Panc1 (cell line): ENCODE data around the gene HIF1A. TPM values are rescaled to one million over a fixed set of nuclear protein-coding genes. Genes with fewer than 3 reads are reported as not detected.

Experiments used
- ATAC-seq: fragments of 200-7000 bp; cut with Tn5 transposase; 2 replicates; pipeline ENCODE4 v1.9.1; 2020; ENCODE audit warnings: mild to moderate bottlenecking, moderate library complexity
- BruUV-seq: library from RNA; stranded (reverse); fragments of 400-500 nt; replicated peaks from 2 replicates; lab custom pipeline; 2021; lab: Mats Ljungman, UMichigan
- CTCF ChIA-PET: fragments of 300-600 bp; sonication (Branson Sonifier 250); formaldehyde crosslinking; loops from one replicate; lab custom pipeline; 2022; ENCODE audit warnings: antibody characterized with exemption; lab: Charles Lee
- POLR2A ChIA-PET: fragments of 300-600 bp; sonication (Branson Sonifier 250); formaldehyde crosslinking; loops from one replicate; lab custom pipeline; 2022; ENCODE audit warnings: antibody characterized with exemption; lab: Charles Lee
- DNase-seq: peaks from one replicate; pipeline ENCODE4 v3.0.0-alpha.2; 2010; ENCODE audit warnings: low read depth, low spot score
- H3K27ac ChIP-seq: 2 replicates; pipeline ENCODE4 v1.5.1; 2011; ENCODE audit warnings: mild to moderate bottlenecking, low read length, inconsistent platforms
- H3K27me3 ChIP-seq: fragments of 200-500 bp; sonication (Bioruptor generic); 2 replicates; pipeline ENCODE4 v1.6.0; 2014; ENCODE audit warnings: low read length, inconsistent platforms; ENCODE audit not compliant: control insufficient read depth, insufficient read depth
- H3K36me3 ChIP-seq: fragments of 200-500 bp; sonication (Bioruptor generic); 2 replicates; pipeline ENCODE4 v1.5.1; 2014; ENCODE audit warnings: inconsistent platforms, mild to moderate bottlenecking, low read length, moderate library complexity; ENCODE audit not compliant: control insufficient read depth, insufficient read depth
- H3K4me1 ChIP-seq: 2 replicates; pipeline ENCODE4 v1.5.1; 2011; ENCODE audit warnings: inconsistent platforms, mild to moderate bottlenecking, low read length, moderate library complexity; ENCODE audit not compliant: control insufficient read depth, insufficient read depth
- H3K4me3 ChIP-seq, 2 experiments: 2 replicates each; pipeline ENCODE4 v1.5.1; 2011 to 2012; ENCODE audit warnings: low read depth in 2 of 2, low read length in 2 of 2, mild to moderate bottlenecking in 2 of 2, inconsistent platforms in 1 of 2, moderate library complexity in 1 of 2
- H3K9me3 ChIP-seq: fragments of 200-500 bp; sonication (Bioruptor generic); 2 replicates; pipeline ENCODE4 v1.5.1; 2014; ENCODE audit warnings: low read depth, mild to moderate bottlenecking, inconsistent platforms, low read length, moderate library complexity; ENCODE audit not compliant: control insufficient read depth, insufficient read depth
- CTCF ChIP-seq: fragments of 450-650 bp; IDR thresholded peaks from 2 replicates; pipeline ENCODE4 v1.5.1; 2017; ENCODE audit warnings: mild to moderate bottlenecking
- POLR2AphosphoS5 ChIP-seq: IDR thresholded peaks from 2 replicates; pipeline ENCODE4 v1.6.1; 2012; ENCODE audit warnings: mild to moderate bottlenecking, low read depth, low read length, moderate library complexity
- REST ChIP-seq, 2 experiments: IDR thresholded peaks; 2 replicates each; pipeline ENCODE4 v1.6.1; 2011 to 2012; ENCODE audit warnings: low read depth in 2 of 2, control low read depth in 1 of 2, low read length in 1 of 2, mild to moderate bottlenecking in 1 of 2, moderate library complexity in 1 of 2; ENCODE audit not compliant: insufficient read depth in 1 of 2
- SIN3A ChIP-seq: IDR thresholded peaks from 2 replicates; pipeline ENCODE4 v1.6.1; 2012; ENCODE audit warnings: low read depth, mild to moderate bottlenecking, low read length, moderate library complexity, borderline replicate concordance; ENCODE audit not compliant: insufficient read depth
- TCF7L2 ChIP-seq: IDR thresholded peaks from 2 replicates; pipeline ENCODE4 v1.6.1; 2011; ENCODE audit warnings: mild to moderate bottlenecking, low read depth, low read length, inconsistent platforms
- in situ Hi-C: cut with HindIII; loops from 2 replicates; pipeline ENCODE4 v1.10.0; 2016; ENCODE audit warnings: low sequenced_read_pairs, low pct_unique_long_range_greater_than_20kb
- intact Hi-C: fragments of 100-400 bp; cut with micrococcal nuclease; formaldehyde crosslinking; loops from one replicate; pipeline ENCODE4 v1.10.0; 2022; ENCODE audit not compliant: unreplicated experiment
- total RNA-seq: library from RNA; stranded (reverse); gene quantifications from one replicate; pipeline ENCODE4 v1.2.1, GENCODE V29; 2021; ENCODE audit not compliant: unreplicated experiment

The HIF1A gene
- total RNA-seq, 1 experiment from 2014 or later: 83.4 TPM

- no peaks in the 10 kb centered on the region for H3K4me1 ChIP-seq
- in situ Hi-C loops: no loop called here
- no peaks in the 10 kb centered on the region for H3K9me3 ChIP-seq
- no peak for TF ChIP-seq TCF7L2
- no peak for TF ChIP-seq CTCF
- no peak for TF ChIP-seq REST (IDR thresholded peaks at IDR 0.05; ENCODE audit: insufficient read depth in 1 of 2, low read depth in 2 of 2, low read length in 1 of 2)
- TF ChIP-seq SIN3A: no peak
- no peak for TF ChIP-seq POLR2AphosphoS5
- no peaks in the 10 kb centered on the region for H3K27me3 ChIP-seq
- no peak overlapping the region for H3K4me3 ChIP-seq
- H3K27ac ChIP-seq: no peak overlapping the region
- intact Hi-C loops: no loop called here
- ChIA-PET CTCF (no interaction called here), POLR2A (no interaction called here)
- DNase-seq: no peak
- H3K36me3 ChIP-seq: peaks cover 2% of the 10 kb centered on the region
- ATAC-seq: no peak
- BruUV-seq: no TSS peak
Observed at GRCh38 chr14:61797309-61797708, 102.0 kb downstream of the HIF1A start.

Other genes with a start within 250 kb of the HIF1A start
- 8.6 TPM for gene SNAPC1, start 66.9 kb downstream of the HIF1A start, total RNA-seq
- gene SYT16, start 117.2 kb downstream of the HIF1A start, total RNA-seq: 0.31 TPM